Stimulated activated CD8-positive, alpha-beta memory T cell treated with anti-CD3 and anti-CD28 coated beads, Interleukin-15, amount 100 ng/mL, for 24 hours (primary cell): Measurements from ENCODE around the gene PER2.
A peak's percentile ranks its signal among the peaks of the same experiment; 100 is the strongest.

Experiments used
- DNase-seq: peaks from one replicate; pipeline ENCODE4 v3.0.0-alpha.2; 2020; ENCODE audit warnings: low read depth

Gene PER2

GRCh38 chr2:238267341-238267710 is 21.1 kb downstream of the PER2 start:
- DNase-seq, result no peak

- no peak for DNase-seq
These were observed 22.8 kb downstream of the PER2 start for GRCh38 chr2:238265605-238266004.

- DNase-seq, result no peak
These were observed 24.3 kb downstream of the PER2 start for GRCh38 chr2:238264072-238264460.

GRCh38 chr2:238263204-238264071 is 25.0 kb downstream of the PER2 start:
- peak; percentile 40 for DNase-seq

- no peak for DNase-seq
These were observed 25.8 kb downstream of the PER2 start for GRCh38 chr2:238262496-238263122.

- DNase-seq, result no peak
These were observed 26.6 kb downstream of the PER2 start for GRCh38 chr2:238261718-238262375.

GRCh38 chr2:238260883-238261282 is 27.5 kb downstream of the PER2 start:
- no peak for DNase-seq

- DNase-seq, result no peak
These were observed 29.1 kb downstream of the PER2 start for GRCh38 chr2:238259061-238260020.

- DNase-seq, result no peak
These were observed 30.4 kb downstream of the PER2 start for GRCh38 chr2:238257786-238258700.

- peak; percentile 21 for DNase-seq
These were observed 31.8 kb downstream of the PER2 start for GRCh38 chr2:238256594-238257104.

GRCh38 chr2:238256111-238256510 is 32.3 kb downstream of the PER2 start:
- no peak for DNase-seq

GRCh38 chr2:238255636-238256035 is 32.8 kb downstream of the PER2 start:
- no peak for DNase-seq

GRCh38 chr2:238255151-238255551 is 33.3 kb downstream of the PER2 start:
- DNase-seq, result no peak

- DNase-seq, result no peak
These were observed 34.2 kb downstream of the PER2 start for GRCh38 chr2:238254095-238254723.

GRCh38 chr2:238252766-238253630 is 35.4 kb downstream of the PER2 start:
- no peak for DNase-seq

GRCh38 chr2:238251986-238252385 is 36.4 kb downstream of the PER2 start:
- DNase-seq, result no peak

- DNase-seq, result no peak
These were observed 37.1 kb downstream of the PER2 start for GRCh38 chr2:238251331-238251730.

- DNase-seq, result no peak
These were observed 37.5 kb downstream of the PER2 start for GRCh38 chr2:238250896-238251295.

- no peak for DNase-seq
These were observed 40.5 kb downstream of the PER2 start for GRCh38 chr2:238247841-238248453.
